Measurements from ENCODE around the gene EVPLL.
A peak's percentile ranks its signal among the peaks of the same experiment; 100 is the strongest.
"Not testable (repeated sequence)": the region's sequence is repeated elsewhere in the genome, so short reads cannot be mapped to it uniquely, and the experiment has no call there.

EVPLL gene

GRCh38 chr17:18379246-18380146 lies 1.9 kb downstream of the EVPLL start:
- no peak for DNase-seq (ENCODE audit: low read depth in 2 of 2)

- no peak for DNase-seq (ENCODE audit: low read depth in 2 of 2)
These were observed 3.0 kb downstream of the EVPLL start for GRCh38 chr17:18380471-18381157.

GRCh38 chr17:18381158-18381952 lies 3.8 kb downstream of the EVPLL start:
- DNase-seq (ENCODE audit: low read depth in 2 of 2) = no peak

GRCh38 chr17:18381953-18382245 lies 4.3 kb downstream of the EVPLL start:
- no peak for DNase-seq (ENCODE audit: low read depth in 2 of 2)

- DNase-seq (ENCODE audit: low read depth in 2 of 2) = no peak
These were observed 5.0 kb downstream of the EVPLL start for GRCh38 chr17:18382441-18383078.

- not testable (repeated sequence) for DNase-seq (ENCODE audit: low read depth in 2 of 2)
These were observed 5.5 kb downstream of the EVPLL start for GRCh38 chr17:18383079-18383481.

- DNase-seq (ENCODE audit: low read depth in 2 of 2) = not testable (repeated sequence)
These were observed 6.7 kb downstream of the EVPLL start for GRCh38 chr17:18384271-18384670.

- DNase-seq (ENCODE audit: low read depth in 2 of 2) = not testable (repeated sequence)
These were observed 10.0 kb downstream of the EVPLL start for GRCh38 chr17:18387583-18387982.

GRCh38 chr17:18388266-18388665 lies 10.7 kb downstream of the EVPLL start:
- not testable (repeated sequence) for DNase-seq (ENCODE audit: low read depth in 2 of 2)

GRCh38 chr17:18388728-18389127 lies 11.2 kb downstream of the EVPLL start:
- not testable (repeated sequence) for DNase-seq (ENCODE audit: low read depth in 2 of 2)

- not testable (repeated sequence) for DNase-seq (ENCODE audit: low read depth in 2 of 2)
These were observed 24.5 kb downstream of the EVPLL start for GRCh38 chr17:18401872-18402590.

GRCh38 chr17:18403166-18403565 lies 25.6 kb downstream of the EVPLL start:
- not testable (repeated sequence) for DNase-seq (ENCODE audit: low read depth in 2 of 2)

- not testable (repeated sequence) for DNase-seq (ENCODE audit: low read depth in 2 of 2)
These were observed 26.0 kb downstream of the EVPLL start for GRCh38 chr17:18403604-18404003.

GRCh38 chr17:18408906-18409305 lies 31.3 kb downstream of the EVPLL start:
- DNase-seq (ENCODE audit: low read depth in 2 of 2) = not testable (repeated sequence)

GRCh38 chr17:18409321-18409720 lies 31.7 kb downstream of the EVPLL start:
- DNase-seq (ENCODE audit: low read depth in 2 of 2) = not testable (repeated sequence)

GRCh38 chr17:18410736-18411135 lies 33.2 kb downstream of the EVPLL start:
- DNase-seq (ENCODE audit: low read depth in 2 of 2) = not testable (repeated sequence)

GRCh38 chr17:18411377-18411864 lies 33.8 kb downstream of the EVPLL start:
- DNase-seq (ENCODE audit: low read depth in 2 of 2) = peak; percentile 8 to 18

- not testable (repeated sequence) for DNase-seq (ENCODE audit: low read depth in 2 of 2)
These were observed 34.5 kb downstream of the EVPLL start for GRCh38 chr17:18412001-18412538.

- not testable (repeated sequence) for DNase-seq (ENCODE audit: low read depth in 2 of 2)
These were observed 43.9 kb downstream of the EVPLL start for GRCh38 chr17:18421521-18421920.

GRCh38 chr17:18422464-18422863 lies 44.9 kb downstream of the EVPLL start:
- not testable (repeated sequence) for DNase-seq (ENCODE audit: low read depth in 2 of 2)
